Activated CD4-positive, alpha-beta memory T cell treated with anti-CD3 and anti-CD28 coated beads for 36 hours (primary cell): ENCODE data around the gene FAM98B. TPM values are rescaled to one million over a fixed set of nuclear protein-coding genes. Genes with fewer than 3 reads are reported as not detected.

ENCODE experiments used
- CTCF ChIA-PET: fragments of 350-600 bp; sonication (Branson Sonifier 250); formaldehyde crosslinking; loops from one replicate; lab custom pipeline; 2021; ENCODE audit warnings: antibody characterized with exemption, inconsistent platforms; lab: Charles Lee
- POLR2A ChIA-PET: fragments of 350-600 bp; sonication (Branson Sonifier 250); formaldehyde crosslinking; loops from one replicate; lab custom pipeline; 2021; ENCODE audit warnings: antibody characterized with exemption; lab: Charles Lee
- DNase-seq: peaks from one replicate; pipeline ENCODE4 v3.0.0-alpha.2; 2020
- H3K27ac Mint-ChIP-seq: one replicate; pipeline ENCODE4 v1.8.0; 2021; ENCODE audit warnings: mixed read lengths
- H3K27me3 Mint-ChIP-seq: one replicate; pipeline ENCODE4 v1.8.0; 2021; ENCODE audit warnings: mixed read lengths
- H3K36me3 Mint-ChIP-seq: one replicate; pipeline ENCODE4 v1.8.0; 2021; ENCODE audit warnings: mixed read lengths
- H3K4me1 Mint-ChIP-seq: one replicate; pipeline ENCODE4 v1.8.0; 2021; ENCODE audit warnings: low read depth, mixed read lengths
- H3K4me3 Mint-ChIP-seq: one replicate; pipeline ENCODE4 v1.8.0; 2021; ENCODE audit warnings: mild to moderate bottlenecking, mixed read lengths
- H3K9me3 Mint-ChIP-seq: one replicate; pipeline ENCODE4 v1.8.0; 2021; ENCODE audit warnings: mixed read lengths
- intact Hi-C: fragments of 100-400 bp; cut with micrococcal nuclease; formaldehyde crosslinking; loops from one replicate; pipeline ENCODE4 v1.15.1; 2023
- total RNA-seq, 2 experiments: library from RNA; stranded (reverse); gene quantifications; one replicate each; pipeline ENCODE4 v1.2.3, GENCODE V29; 2021

FAM98B gene
- total RNA-seq, 2 experiments from 2014 or later: 40.2 to 44.7 TPM

DNA sequence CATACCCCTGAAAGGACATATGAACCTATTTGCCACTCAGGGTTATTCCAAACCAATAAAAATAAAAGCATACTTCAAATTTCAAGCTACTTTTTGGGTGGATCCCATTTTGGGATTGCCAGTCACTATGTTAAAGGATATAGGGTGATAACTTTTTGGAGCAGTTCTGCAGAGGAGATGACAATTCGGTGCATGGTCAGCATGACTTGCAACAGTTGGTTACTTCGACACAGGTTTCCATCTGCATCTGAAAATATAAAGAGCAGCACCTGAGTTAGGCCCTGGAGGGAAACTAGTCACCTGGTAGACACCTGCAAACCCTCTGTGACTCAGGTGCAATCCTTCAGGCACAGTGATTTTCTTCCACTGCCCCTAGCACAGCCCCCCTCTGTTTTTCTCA is 72.2 kb downstream of the FAM98B start:
- Mint-ChIP-seq H3K9me3 (no peaks in the 10 kb centered on the region), H3K36me3 (peaks cover 72% of the 10 kb centered on the region), H3K4me1 (peaks cover 90% of the 10 kb centered on the region), H3K27ac (peak overlapping the region; percentile 50), H3K27me3 (no peaks in the 10 kb centered on the region), H3K4me3 (no peak overlapping the region)
- intact Hi-C loops: no loop called here
- POLR2A ChIA-PET: no interaction called here
- DNase-seq: no peak
- CTCF ChIA-PET: interaction anchor here (1.4 kb wide), 1 partner anchor 173 kb away, joined by 3 read pairs; no protein-coding TSS in a partner anchor

DNA sequence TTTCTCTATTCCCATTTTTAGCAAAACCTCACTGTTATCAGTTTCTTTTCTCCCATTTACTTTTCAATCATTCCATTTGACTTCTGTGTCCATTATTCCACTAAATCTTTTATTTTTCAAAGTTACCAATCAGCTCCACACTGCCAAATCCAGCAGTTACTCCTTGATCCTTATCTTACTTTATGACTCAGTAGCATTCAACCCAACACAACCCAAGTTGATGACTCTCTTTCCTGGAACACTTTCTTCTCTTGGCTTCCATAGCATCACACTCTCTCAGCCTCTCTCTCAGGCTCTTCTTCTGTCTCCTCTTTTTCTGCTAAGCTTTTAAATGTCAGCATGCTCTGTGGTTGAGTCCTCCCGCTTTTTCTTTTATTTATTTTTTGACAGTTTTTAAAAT is 74.4 kb downstream of the FAM98B start:
- DNase-seq: no peak
- no peaks in the 10 kb centered on the region for H3K27me3 Mint-ChIP-seq
- H3K4me1 Mint-ChIP-seq: peaks cover 94% of the 10 kb centered on the region
- peaks cover 81% of the 10 kb centered on the region for H3K36me3 Mint-ChIP-seq
- H3K4me3 Mint-ChIP-seq: no peak overlapping the region
- intact Hi-C loops: no loop called here
- CTCF ChIA-PET: no interaction called here
- no peaks in the 10 kb centered on the region for H3K9me3 Mint-ChIP-seq
- POLR2A ChIA-PET: interaction anchor here (1.7 kb wide), 1 partner anchor 10 kb away, joined by 4 read pairs; no protein-coding TSS in a partner anchor
- peak overlapping the region; percentile 28 for H3K27ac Mint-ChIP-seq

DNA sequence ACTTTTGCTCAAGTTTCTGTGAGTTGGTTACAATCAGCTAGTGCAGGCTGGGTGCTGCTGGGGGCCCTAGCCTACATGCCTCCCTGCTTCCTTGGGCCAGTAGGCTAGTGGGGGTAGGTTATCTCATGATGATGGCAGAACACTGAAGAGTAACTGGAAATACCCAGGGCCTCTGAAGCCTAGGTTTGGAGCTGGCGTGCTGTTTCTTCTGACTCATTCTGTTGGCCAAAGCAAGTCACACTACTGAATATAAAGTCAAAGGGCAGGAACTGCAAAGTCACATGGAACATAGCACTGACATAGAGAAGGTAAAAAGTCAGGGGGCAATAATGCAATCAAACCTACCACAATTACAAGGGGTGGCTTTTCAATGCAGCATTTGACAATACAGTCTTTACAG is 76.2 kb downstream of the FAM98B start:
- H3K36me3 Mint-ChIP-seq: peaks cover 85% of the 10 kb centered on the region
- CTCF ChIA-PET: interaction anchor here (1.3 to 5.3 kb wide), 4 partner anchors 31 to 161 kb away, joined by 3 to 22 read pairs (median 4); no protein-coding TSS in a partner anchor
- intact Hi-C loops: loop anchor here (1.0 kb wide), 1 partner anchor 26 kb away; no protein-coding TSS in a partner anchor
- no peaks in the 10 kb centered on the region for H3K9me3 Mint-ChIP-seq
- peak overlapping the region; percentile 81 for H3K27ac Mint-ChIP-seq
- no peaks in the 10 kb centered on the region for H3K27me3 Mint-ChIP-seq
- DNase-seq: peak; percentile 70
- POLR2A ChIA-PET: interaction anchor here (0.6 to 1.1 kb wide), 4 partner anchors 11 to 30 kb away, joined by 3 read pairs; no protein-coding TSS in a partner anchor
- H3K4me3 Mint-ChIP-seq: no peak overlapping the region
- H3K4me1 Mint-ChIP-seq: peaks cover 98% of the 10 kb centered on the region

DNA sequence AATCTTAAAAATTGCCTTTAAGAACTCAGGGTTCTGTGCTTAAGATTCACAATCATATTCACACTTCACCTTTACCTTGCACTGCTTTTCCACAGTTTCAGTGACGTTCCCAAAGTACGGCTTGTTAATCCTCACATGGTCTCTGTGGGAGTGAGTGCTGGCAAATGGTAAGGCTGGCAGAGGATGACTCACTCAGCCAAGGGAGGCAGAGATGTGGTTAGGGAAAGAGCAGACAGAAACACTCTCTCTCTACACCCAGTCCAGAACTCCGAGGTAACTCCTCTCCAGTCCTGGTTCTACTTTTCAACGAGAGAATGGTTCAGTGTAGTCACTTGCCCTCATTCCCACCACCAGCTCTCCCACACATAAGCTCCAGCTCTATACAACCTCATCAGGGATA is 77.6 kb downstream of the FAM98B start:
- no peaks in the 10 kb centered on the region for H3K9me3 Mint-ChIP-seq
- CTCF ChIA-PET: interaction anchor here (0.9 to 5.3 kb wide), 5 partner anchors 33 to 168 kb away, joined by 3 to 22 read pairs (median 5); no protein-coding TSS in a partner anchor
- POLR2A ChIA-PET: interaction anchor here (0.5 to 1.8 kb wide), 3 partner anchors 12 to 160 kb away, joined by 3 to 5 read pairs (median 3); no protein-coding TSS in a partner anchor
- peaks cover 80% of the 10 kb centered on the region for H3K36me3 Mint-ChIP-seq
- no peak overlapping the region for H3K4me3 Mint-ChIP-seq
- H3K27me3 Mint-ChIP-seq: no peaks in the 10 kb centered on the region
- DNase-seq: no peak
- H3K27ac Mint-ChIP-seq: peak overlapping the region; percentile 61
- intact Hi-C loops: no loop called here
- peaks cover 98% of the 10 kb centered on the region for H3K4me1 Mint-ChIP-seq

DNA sequence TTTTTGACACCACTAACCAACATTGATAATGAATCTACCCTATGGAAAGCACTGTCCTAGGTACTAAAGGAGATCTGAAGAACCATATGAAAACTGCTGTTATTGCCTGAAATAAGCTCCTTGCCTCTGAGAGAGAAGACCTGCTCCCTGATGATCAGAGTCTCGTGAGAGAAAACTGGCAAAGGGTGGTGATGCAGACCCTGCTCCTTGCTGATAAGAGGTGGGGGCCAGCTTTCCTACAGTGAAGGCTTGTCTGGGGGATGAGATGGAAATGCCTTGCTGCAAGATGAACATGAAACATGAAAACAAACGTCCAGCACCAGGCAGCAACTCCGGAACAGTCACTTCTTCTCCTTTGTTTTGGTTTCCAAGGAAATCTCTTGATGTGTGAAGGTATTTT is 78.8 kb downstream of the FAM98B start:
- Mint-ChIP-seq H3K4me1 (peaks cover 98% of the 10 kb centered on the region), H3K4me3 (no peak overlapping the region), H3K27ac (peak overlapping the region; percentile 67), H3K9me3 (no peaks in the 10 kb centered on the region), H3K36me3 (peaks cover 77% of the 10 kb centered on the region), H3K27me3 (no peaks in the 10 kb centered on the region)
- ChIA-PET POLR2A (interaction anchor here (1.5 kb wide), 1 partner anchor 28 kb away, joined by 3 read pairs; no protein-coding TSS in a partner anchor), CTCF (interaction anchor here (1.0 to 5.3 kb wide), 4 partner anchors 23 to 167 kb away, joined by 3 to 22 read pairs (median 8); no protein-coding TSS in a partner anchor)
- intact Hi-C loops: no loop called here
- DNase-seq: no peak

DNA sequence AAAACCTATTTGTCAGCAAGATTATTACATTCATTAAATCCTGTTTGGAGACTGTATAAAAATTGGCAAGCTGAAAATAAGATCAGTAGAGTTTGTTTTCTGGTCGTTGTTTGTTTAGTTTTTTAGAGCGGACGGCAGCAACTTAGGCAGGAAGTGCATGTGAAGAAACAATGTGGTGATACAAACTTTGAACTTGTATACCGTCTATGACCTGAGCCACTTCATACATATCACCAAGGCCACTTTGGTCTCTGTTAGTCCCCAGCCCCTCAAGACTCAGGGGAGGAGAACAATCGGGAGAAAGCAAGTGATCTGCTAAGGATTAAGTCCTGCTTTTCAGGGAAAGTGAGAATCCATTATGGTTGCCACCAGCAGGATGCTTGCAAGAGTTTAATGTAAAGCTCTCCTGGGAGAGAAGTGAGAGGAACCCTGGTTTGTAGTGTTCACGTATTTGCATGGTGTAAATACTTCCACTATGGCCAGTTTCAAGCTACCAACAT is 79.5 kb downstream of the FAM98B start:
- intact Hi-C loops: no loop called here
- Mint-ChIP-seq H3K9me3 (no peaks in the 10 kb centered on the region), H3K4me1 (peaks cover 99% of the 10 kb centered on the region), H3K27me3 (no peaks in the 10 kb centered on the region), H3K4me3 (no peak overlapping the region), H3K36me3 (peaks cover 76% of the 10 kb centered on the region), H3K27ac (peak overlapping the region; percentile 67)
- CTCF ChIA-PET: interaction anchor here (0.6 to 5.3 kb wide), 4 partner anchors 8 to 166 kb away, joined by 3 to 22 read pairs (median 6); no protein-coding TSS in a partner anchor
- DNase-seq: no peak
- POLR2A ChIA-PET: no interaction called here

DNA sequence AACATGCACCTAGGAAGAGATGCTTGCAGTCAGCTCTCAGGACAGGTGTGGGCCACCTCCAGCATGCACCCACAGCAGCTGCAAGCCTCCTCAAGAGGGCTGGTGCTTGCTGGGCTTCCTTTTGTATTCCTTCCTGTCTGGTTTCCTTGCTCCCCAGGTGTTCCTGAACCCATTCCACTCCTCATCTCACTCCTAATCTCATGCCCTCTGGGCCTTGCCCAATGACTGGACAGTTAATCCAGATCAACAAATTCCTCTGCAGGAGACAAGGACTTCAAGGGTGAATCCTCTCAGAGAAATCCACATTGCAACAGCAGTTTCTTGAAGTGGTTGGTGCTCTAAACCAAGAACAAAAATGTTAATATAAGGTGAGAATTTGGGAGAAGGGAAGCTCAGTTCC is 80.0 kb downstream of the FAM98B start:
- Mint-ChIP-seq H3K9me3 (no peaks in the 10 kb centered on the region), H3K4me1 (peaks cover 99% of the 10 kb centered on the region), H3K4me3 (no peak overlapping the region), H3K27ac (no peak overlapping the region), H3K27me3 (no peaks in the 10 kb centered on the region), H3K36me3 (peaks cover 72% of the 10 kb centered on the region)
- no peak for DNase-seq
- CTCF ChIA-PET: interaction anchor here (0.6 to 5.3 kb wide), 4 partner anchors 8 to 166 kb away, joined by 3 to 22 read pairs (median 6); no protein-coding TSS in a partner anchor
- POLR2A ChIA-PET: no interaction called here
- intact Hi-C loops: no loop called here

DNA sequence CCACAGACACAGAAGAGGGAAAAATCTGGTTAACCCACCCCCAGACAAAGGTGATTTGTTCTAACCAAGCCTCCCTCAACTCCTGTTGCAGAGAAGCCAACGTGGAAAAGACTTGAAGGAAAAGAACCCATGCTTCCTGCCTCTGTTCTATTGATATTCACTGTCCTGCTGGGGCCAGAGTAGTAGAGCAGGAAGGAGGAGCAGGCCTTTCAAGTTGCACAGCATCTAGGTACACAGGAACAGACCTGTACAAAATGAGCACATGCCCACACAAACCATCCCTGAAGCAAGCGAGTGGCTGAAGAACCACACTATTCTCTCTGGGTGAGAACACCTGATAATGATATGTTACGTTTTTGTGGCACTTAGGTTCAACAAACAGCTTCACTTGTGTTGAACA is 80.8 kb downstream of the FAM98B start:
- Mint-ChIP-seq H3K4me3 (no peak overlapping the region), H3K27ac (peak overlapping the region; percentile 40), H3K27me3 (no peaks in the 10 kb centered on the region), H3K36me3 (peaks cover 65% of the 10 kb centered on the region), H3K4me1 (peaks cover 98% of the 10 kb centered on the region), H3K9me3 (no peaks in the 10 kb centered on the region)
- DNase-seq: no peak
- intact Hi-C loops: no loop called here
- CTCF ChIA-PET: interaction anchor here (0.8 to 5.3 kb wide), 6 partner anchors 29 to 163 kb away, joined by 3 to 22 read pairs (median 6); no protein-coding TSS in a partner anchor
- POLR2A ChIA-PET: interaction anchor here (1.5 kb wide), 1 partner anchor 29 kb away, joined by 5 read pairs; no protein-coding TSS in a partner anchor

DNA sequence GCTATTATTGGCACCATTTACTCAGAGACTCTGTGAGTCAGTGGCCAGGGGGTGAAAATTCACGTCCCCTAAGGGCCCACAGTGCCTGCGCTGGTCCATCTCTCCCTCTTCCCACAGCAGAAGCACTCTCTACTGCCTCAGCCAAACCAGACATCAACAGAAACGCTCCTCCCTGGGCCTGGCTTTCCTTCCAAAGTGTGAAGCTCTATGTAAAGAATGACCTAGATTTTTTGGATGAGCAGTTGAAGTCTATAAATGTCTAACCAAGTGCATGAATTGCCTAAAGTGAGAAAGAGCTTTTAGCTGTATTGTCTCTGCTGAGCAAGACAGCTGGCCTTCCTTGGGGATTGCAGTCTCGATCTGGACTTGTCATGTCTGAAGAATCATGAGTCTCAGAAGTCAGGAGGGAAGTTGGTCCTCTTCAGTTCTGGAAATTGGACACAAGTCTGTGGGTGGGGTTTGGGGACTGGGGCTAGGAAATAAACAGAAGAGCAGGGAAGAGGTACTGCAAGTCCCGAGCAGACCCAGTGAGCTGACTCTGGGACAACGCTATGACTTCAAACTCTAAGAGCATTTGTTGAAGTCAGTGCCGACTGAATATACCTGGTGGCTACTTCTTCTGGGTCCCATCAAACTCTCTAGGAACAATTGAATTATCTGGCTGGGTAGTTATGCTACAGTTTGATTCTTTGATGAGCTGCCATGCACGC is 81.7 kb downstream of the FAM98B start:
- no peaks in the 10 kb centered on the region for H3K9me3 Mint-ChIP-seq
- H3K27me3 Mint-ChIP-seq: no peaks in the 10 kb centered on the region
- no peak overlapping the region for H3K4me3 Mint-ChIP-seq
- no peak for DNase-seq
- intact Hi-C loops: no loop called here
- H3K36me3 Mint-ChIP-seq: peaks cover 61% of the 10 kb centered on the region
- ChIA-PET CTCF (interaction anchor here (0.7 to 1.8 kb wide), 5 partner anchors 28 to 163 kb away, joined by 3 to 6 read pairs (median 5); no protein-coding TSS in a partner anchor), POLR2A (interaction anchor here (1.5 kb wide), 1 partner anchor 28 kb away, joined by 5 read pairs; no protein-coding TSS in a partner anchor)
- peaks cover 97% of the 10 kb centered on the region for H3K4me1 Mint-ChIP-seq
- peak overlapping the region; percentile 15 for H3K27ac Mint-ChIP-seq

DNA sequence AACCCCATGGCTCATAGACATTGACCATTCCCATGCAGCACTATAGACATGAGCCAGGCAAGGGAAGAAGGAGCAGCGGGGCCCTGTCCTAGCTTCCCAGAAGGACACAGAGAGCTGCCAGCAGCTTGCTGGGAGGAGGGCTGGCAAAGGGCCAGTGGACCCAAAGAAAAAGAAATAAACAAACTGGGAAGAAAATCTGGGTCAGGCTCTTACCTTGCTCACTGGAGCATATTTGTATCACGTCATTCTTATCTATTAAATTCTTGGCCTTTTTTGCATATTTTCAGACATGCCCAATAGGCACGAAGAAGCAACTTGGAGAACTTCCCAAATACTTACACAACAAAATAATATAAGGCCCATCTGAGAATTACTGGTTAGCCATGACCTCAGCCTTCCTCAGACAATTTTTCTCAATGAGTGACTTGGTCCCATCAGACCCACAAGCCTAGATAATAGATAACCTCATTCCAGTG is 82.3 kb downstream of the FAM98B start:
- DNase-seq: no peak
- CTCF ChIA-PET: interaction anchor here (0.7 to 1.7 kb wide), 2 partner anchors 155 to 163 kb away, joined by 3 to 6 read pairs; no protein-coding TSS in a partner anchor
- Mint-ChIP-seq H3K4me3 (no peak overlapping the region), H3K27ac (peak overlapping the region; percentile 15), H3K9me3 (no peaks in the 10 kb centered on the region), H3K36me3 (peaks cover 58% of the 10 kb centered on the region), H3K27me3 (no peaks in the 10 kb centered on the region), H3K4me1 (peaks cover 96% of the 10 kb centered on the region)
- intact Hi-C loops: no loop called here
- POLR2A ChIA-PET: no interaction called here
